Activated T-cell treated with anti-CD3 and anti-CD28 coated beads, Interleukin-2, amount 50 U/mL, for 4 hours (primary cell): ENCODE data around the gene TEAD3. TPM values are rescaled to one million over a fixed set of nuclear protein-coding genes. Genes with fewer than 3 reads are reported as not detected.
"Not testable (repeated sequence)": the region's sequence is repeated elsewhere in the genome, so short reads cannot be mapped to it uniquely, and the experiment has no call there.

Experiments used
- ATAC-seq, 2 donors: fragments of 200-7000 bp; cut with Tn5 transposase; one replicate each; pipeline ENCODE4 v1.10.0; 2021
- DNase-seq: peaks from one replicate; pipeline ENCODE4 v3.0.0-alpha.2; 2020
- H3K27me3 Mint-ChIP-seq: one replicate; pipeline ENCODE4 v1.8.0; 2021; ENCODE audit warnings: low read depth, mixed read lengths
- H3K36me3 Mint-ChIP-seq: one replicate; pipeline ENCODE4 v1.8.0; 2022; ENCODE audit warnings: mixed read lengths; ENCODE audit not compliant: insufficient read depth
- H3K4me1 Mint-ChIP-seq: one replicate; pipeline ENCODE4 v1.8.0; 2021; ENCODE audit warnings: low read depth, mixed read lengths
- H3K4me3 Mint-ChIP-seq: one replicate; pipeline ENCODE4 v1.8.0; 2021; ENCODE audit warnings: mild to moderate bottlenecking, moderate library complexity, mixed read lengths
- H3K9me3 Mint-ChIP-seq: one replicate; pipeline ENCODE4 v1.8.0; 2021; ENCODE audit warnings: mixed read lengths
- total RNA-seq, 3 donors: library from RNA; stranded (reverse); gene quantifications; one replicate each; pipeline ENCODE4 v1.2.1, GENCODE V29; 2021

TEAD3 gene
- total RNA-seq, 3 donors from 2014 or later, result 0.94 to 2.2 (median 1.4) TPM

GRCh38 chr6:35519313-35520015, 22.6 kb upstream of the TEAD3 start:
- Mint-ChIP-seq H3K4me1 (peaks cover 19% of the 10 kb centered on the region), H3K27me3 (no peaks in the 10 kb centered on the region), H3K36me3 (no peaks in the 10 kb centered on the region), H3K4me3 (no peak overlapping the region), H3K9me3 (no peaks in the 10 kb centered on the region)
- DNase-seq, result no peak
- no peak for ATAC-seq

DNA sequence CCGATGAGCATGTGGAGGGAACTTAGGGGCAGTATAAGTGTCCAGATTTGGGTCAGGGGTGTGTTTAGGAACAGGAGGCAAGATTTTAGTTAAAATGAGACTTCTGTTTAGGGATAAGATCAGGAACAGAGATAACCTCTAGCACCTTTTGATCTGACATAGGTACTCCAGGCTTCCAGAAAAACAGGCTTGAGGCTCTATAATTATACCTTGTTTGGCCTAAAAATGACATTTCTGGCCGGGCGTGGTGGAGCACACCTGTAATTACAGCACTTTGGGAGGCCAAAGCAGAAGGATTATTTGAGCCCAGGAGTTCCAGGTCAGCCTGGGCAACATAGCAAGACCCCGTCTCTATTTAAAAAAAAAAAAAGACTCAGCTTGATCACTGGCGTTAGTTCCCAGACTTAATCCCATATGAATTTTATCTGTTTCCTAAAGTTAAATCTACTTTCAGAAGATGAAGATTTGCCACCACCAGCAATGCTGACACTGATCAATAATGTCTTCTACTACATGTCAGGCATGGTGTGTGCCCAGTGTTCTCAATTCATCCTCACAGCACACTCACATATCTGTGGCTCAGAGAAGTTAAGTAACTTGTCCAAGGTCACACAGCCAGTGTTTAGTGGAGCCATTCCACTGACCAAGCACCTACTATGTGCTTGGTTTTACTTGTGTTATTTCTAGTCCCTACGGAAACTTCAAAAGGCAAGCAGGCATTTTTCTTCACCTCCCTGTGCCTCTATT, 21.9 kb upstream of the TEAD3 start:
- DNase-seq (no peak), ATAC-seq (no peak)
- H3K4me3 Mint-ChIP-seq, result no peak overlapping the region
- no peaks in the 10 kb centered on the region for H3K9me3 Mint-ChIP-seq
- H3K27me3 Mint-ChIP-seq, result no peaks in the 10 kb centered on the region
- H3K4me1 Mint-ChIP-seq, result peaks cover 15% of the 10 kb centered on the region
- H3K36me3 Mint-ChIP-seq, result no peaks in the 10 kb centered on the region

DNA sequence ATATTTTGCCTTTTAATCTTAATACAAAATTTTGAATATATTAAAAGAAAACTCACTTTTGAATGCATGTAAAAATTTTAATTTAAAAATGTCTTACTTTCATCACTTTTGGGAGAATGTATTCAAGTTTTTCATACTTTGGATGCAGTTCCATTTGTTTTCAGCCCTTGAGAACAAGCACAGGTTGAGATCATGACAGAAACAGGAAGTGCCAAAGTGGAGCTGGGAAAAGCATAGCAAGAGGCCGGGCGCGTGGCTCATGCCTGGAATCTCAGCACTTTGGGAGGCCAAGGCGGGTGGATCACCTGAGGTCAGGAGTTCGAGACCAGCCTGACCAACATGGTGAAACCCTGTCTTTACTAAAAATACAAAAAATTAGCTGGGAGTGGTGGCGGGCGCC, 21.1 kb upstream of the TEAD3 start:
- not testable (repeated sequence) for H3K27me3 Mint-ChIP-seq

GRCh38 chr6:35516712-35517111, 19.8 kb upstream of the TEAD3 start:
- Mint-ChIP-seq H3K36me3 (no peaks in the 10 kb centered on the region), H3K4me3 (no peak overlapping the region), H3K9me3 (no peaks in the 10 kb centered on the region), H3K4me1 (peaks cover 2% of the 10 kb centered on the region), H3K27me3 (peaks cover 8% of the 10 kb centered on the region)
- ATAC-seq, result no peak
- no peak for DNase-seq

More for the DNA sequence above, 21.1 kb upstream of the TEAD3 start:
- not testable (repeated sequence) for H3K36me3 Mint-ChIP-seq, DNase-seq, ATAC-seq, H3K4me3 Mint-ChIP-seq, H3K4me1 Mint-ChIP-seq, H3K9me3 Mint-ChIP-seq

- ATAC-seq, H3K4me1 Mint-ChIP-seq, H3K9me3 Mint-ChIP-seq, H3K4me3 Mint-ChIP-seq, DNase-seq, H3K36me3 Mint-ChIP-seq: not testable (repeated sequence)
- H3K27me3 Mint-ChIP-seq, result peaks cover 14% of the 10 kb centered on the region
Measured at GRCh38 chr6:35515939-35516338, 19.1 kb upstream of the TEAD3 start.

- DNase-seq, result no peak
- Mint-ChIP-seq H3K4me1 (peaks cover 2% of the 10 kb centered on the region), H3K27me3 (peaks cover 23% of the 10 kb centered on the region), H3K9me3 (no peaks in the 10 kb centered on the region), H3K4me3 (no peak overlapping the region), H3K36me3 (no peaks in the 10 kb centered on the region)
- ATAC-seq, result no peak
Measured at GRCh38 chr6:35514587-35514986, 17.7 kb upstream of the TEAD3 start.

GRCh38 chr6:35512740-35513139, 15.9 kb upstream of the TEAD3 start, which contains the start of gene TULP1:
Gene TULP1, minus strand, starts transcription at chr6:35512896. Its CDS starts 38 bp downstream, at chr6:35512858.
- H3K4me1 Mint-ChIP-seq, result peaks cover 2% of the 10 kb centered on the region
- H3K9me3 Mint-ChIP-seq, result no peaks in the 10 kb centered on the region
- DNase-seq (no peak), ATAC-seq (no peak)
- peaks cover 23% of the 10 kb centered on the region for H3K27me3 Mint-ChIP-seq
- H3K4me3 Mint-ChIP-seq, result no peak within 1 kb of the TSS
- H3K36me3 Mint-ChIP-seq, result no peaks in the 10 kb centered on the region

GRCh38 chr6:35512006-35512405, 15.1 kb upstream of the TEAD3 start:
- H3K27me3 Mint-ChIP-seq, result peaks cover 23% of the 10 kb centered on the region
- no peak overlapping the region for H3K4me3 Mint-ChIP-seq
- H3K4me1 Mint-ChIP-seq, result peaks cover 2% of the 10 kb centered on the region
- DNase-seq (no peak), ATAC-seq (no peak)
- no peaks in the 10 kb centered on the region for H3K36me3 Mint-ChIP-seq
- H3K9me3 Mint-ChIP-seq, result no peaks in the 10 kb centered on the region

GRCh38 chr6:35511562-35511941, 14.7 kb upstream of the TEAD3 start:
- H3K27me3 Mint-ChIP-seq, result peaks cover 23% of the 10 kb centered on the region
- H3K9me3 Mint-ChIP-seq, result no peaks in the 10 kb centered on the region
- H3K4me3 Mint-ChIP-seq, result no peak overlapping the region
- H3K36me3 Mint-ChIP-seq, result no peaks in the 10 kb centered on the region
- ATAC-seq (peak in 1 of 2 donors; percentile 30), DNase-seq (no peak)
- H3K4me1 Mint-ChIP-seq, result peaks cover 2% of the 10 kb centered on the region

GRCh38 chr6:35510916-35511561, 14.2 kb upstream of the TEAD3 start:
- no peaks in the 10 kb centered on the region for H3K9me3 Mint-ChIP-seq
- H3K27me3 Mint-ChIP-seq, result peaks cover 23% of the 10 kb centered on the region
- H3K4me3 Mint-ChIP-seq, result no peak overlapping the region
- no peaks in the 10 kb centered on the region for H3K36me3 Mint-ChIP-seq
- ATAC-seq, result peak in 1 of 2 donors; percentile 25
- no peak for DNase-seq
- peaks cover 2% of the 10 kb centered on the region for H3K4me1 Mint-ChIP-seq

- H3K4me3 Mint-ChIP-seq, result no peak overlapping the region
Measured at GRCh38 chr6:35508542-35508941, 11.7 kb upstream of the TEAD3 start.

GRCh38 chr6:35508027-35508426, 11.1 kb upstream of the TEAD3 start:
- DNase-seq, result no peak
- H3K9me3 Mint-ChIP-seq, result no peaks in the 10 kb centered on the region
- peaks cover 25% of the 10 kb centered on the region for H3K27me3 Mint-ChIP-seq
- no peaks in the 10 kb centered on the region for H3K4me1 Mint-ChIP-seq
- H3K36me3 Mint-ChIP-seq, result no peaks in the 10 kb centered on the region
- no peak for ATAC-seq
- no peak overlapping the region for H3K4me3 Mint-ChIP-seq

More at GRCh38 chr6:35508542-35508941, 11.7 kb upstream of the TEAD3 start:
- Mint-ChIP-seq H3K9me3 (no peaks in the 10 kb centered on the region), H3K4me1 (no peaks in the 10 kb centered on the region), H3K36me3 (no peaks in the 10 kb centered on the region), H3K27me3 (peaks cover 25% of the 10 kb centered on the region)
- no peak for DNase-seq
- no peak for ATAC-seq

DNA sequence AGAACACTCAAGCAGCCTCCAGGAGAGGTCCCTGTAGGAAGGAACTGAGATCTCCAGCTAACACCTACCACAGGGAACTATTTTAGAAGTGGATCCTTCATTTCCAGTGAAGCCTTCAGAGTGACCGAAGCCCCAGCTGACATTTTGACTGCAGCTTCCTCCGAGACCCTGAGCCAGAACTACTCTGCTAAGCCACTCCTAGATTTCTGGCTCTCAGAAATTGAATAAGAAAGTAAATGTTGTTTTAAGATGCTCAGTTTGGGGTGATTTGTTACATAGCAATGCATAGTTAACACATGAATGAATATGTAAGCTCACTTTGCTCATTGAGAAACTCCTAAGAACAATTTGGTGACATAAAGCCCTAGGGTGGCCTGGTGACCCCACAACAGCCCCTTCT, 10.3 kb upstream of the TEAD3 start:
- Mint-ChIP-seq H3K9me3 (no peaks in the 10 kb centered on the region), H3K4me1 (no peaks in the 10 kb centered on the region), H3K36me3 (no peaks in the 10 kb centered on the region), H3K4me3 (no peak overlapping the region), H3K27me3 (peaks cover 22% of the 10 kb centered on the region)
- no peak for ATAC-seq
- DNase-seq, result no peak

- ATAC-seq (no peak), DNase-seq (no peak)
- Mint-ChIP-seq H3K9me3 (no peaks in the 10 kb centered on the region), H3K4me3 (no peak overlapping the region), H3K36me3 (no peaks in the 10 kb centered on the region), H3K27me3 (peaks cover 24% of the 10 kb centered on the region), H3K4me1 (no peaks in the 10 kb centered on the region)
Measured at GRCh38 chr6:35506536-35506935, 9.7 kb upstream of the TEAD3 start.
